Retina (tissue), 1 donor: ENCODE measurements around the gene TRAFD1.

Experiments used
- DNase-seq: peaks from one replicate; pipeline ENCODE4 v3.0.0-alpha.2; 2016

TRAFD1 gene

DNA sequence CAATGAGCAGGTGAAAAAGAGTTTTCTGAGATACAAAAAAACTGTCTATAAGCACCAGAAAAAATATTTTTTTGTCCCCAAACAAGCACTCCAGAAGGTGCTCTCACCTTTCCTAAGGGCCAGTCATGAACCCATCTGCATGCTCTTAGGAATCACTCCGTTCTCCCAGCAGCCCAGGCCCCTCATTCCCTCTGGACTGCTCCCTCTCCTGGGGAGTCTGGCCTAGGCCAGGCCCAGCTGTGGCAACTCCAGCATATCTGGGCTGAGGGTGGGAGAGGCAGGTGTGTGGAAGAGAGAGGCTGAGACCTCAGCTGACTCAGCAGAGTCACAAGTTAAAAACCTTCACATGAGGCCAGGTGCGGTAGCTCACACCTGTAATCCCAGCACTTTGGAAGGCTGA lies 54.6 kb downstream of the TRAFD1 start:
- DNase-seq, result no peak

GRCh38 chr12:112180422-112180821 lies 55.1 kb downstream of the TRAFD1 start:
- no peak for DNase-seq

DNA sequence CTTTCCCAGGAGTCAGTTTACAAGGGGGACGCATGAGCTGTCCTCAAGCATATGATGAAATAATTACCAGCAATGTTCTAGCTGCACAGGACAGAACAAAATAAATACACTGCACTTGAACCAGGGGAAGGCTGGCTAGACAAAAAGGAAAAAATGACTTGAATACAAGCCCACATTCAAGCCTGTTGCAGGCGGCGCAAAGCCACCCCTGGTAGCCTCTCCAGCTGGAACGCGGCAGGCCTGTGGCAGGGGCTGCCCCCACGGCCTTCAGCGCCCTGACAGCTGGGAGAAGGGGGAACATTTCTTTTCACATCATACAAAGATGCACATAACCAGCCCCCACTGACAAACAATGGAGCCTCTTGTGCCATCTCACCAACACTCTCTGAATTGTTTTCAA lies 57.1 kb downstream of the TRAFD1 start:
- DNase-seq, result peak; percentile 11

GRCh38 chr12:112183141-112184021 lies 58.0 kb downstream of the TRAFD1 start:
- DNase-seq, result no peak

GRCh38 chr12:112184056-112184887 lies 58.9 kb downstream of the TRAFD1 start:
- DNase-seq, result no peak

DNA sequence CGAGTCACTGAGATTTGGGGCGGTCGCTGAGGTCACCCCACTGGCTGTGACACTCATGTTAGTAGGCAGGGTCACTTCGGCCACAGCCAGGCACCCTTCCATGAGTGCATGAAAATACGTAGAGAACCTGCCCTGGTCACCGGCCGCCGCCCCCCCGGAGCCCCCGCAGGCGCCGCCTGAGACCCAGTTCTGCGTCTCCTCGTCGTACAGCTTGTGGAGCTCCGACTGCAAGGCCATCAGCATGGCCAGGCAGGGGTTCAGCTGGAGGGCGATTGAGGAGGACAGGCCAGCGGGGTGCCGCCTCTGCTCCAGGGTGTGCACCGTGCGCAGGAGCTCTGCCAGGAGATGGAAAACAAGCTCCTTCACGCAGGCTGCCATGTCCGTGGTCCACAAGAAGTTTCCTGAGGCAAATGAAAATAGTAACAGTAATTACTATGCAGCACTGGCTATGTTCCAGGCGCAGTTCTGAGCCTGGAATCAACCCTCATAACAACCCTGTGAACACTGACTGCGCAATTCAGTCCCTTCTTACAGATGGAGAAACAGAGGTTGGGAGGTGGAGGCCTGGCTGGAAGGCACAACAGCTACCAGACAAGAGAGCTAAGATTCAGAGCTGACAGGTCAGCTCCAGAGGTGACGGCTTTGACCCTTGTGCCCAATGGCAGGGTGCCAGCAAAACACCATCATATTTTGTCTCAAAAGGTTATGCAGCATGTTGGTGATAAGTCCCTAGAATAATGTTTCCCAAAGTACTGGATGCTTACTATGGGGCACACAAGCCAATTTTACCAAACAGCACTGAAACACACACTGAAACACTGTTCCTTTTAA lies 59.9 kb downstream of the TRAFD1 start:
- no peak for DNase-seq

DNA sequence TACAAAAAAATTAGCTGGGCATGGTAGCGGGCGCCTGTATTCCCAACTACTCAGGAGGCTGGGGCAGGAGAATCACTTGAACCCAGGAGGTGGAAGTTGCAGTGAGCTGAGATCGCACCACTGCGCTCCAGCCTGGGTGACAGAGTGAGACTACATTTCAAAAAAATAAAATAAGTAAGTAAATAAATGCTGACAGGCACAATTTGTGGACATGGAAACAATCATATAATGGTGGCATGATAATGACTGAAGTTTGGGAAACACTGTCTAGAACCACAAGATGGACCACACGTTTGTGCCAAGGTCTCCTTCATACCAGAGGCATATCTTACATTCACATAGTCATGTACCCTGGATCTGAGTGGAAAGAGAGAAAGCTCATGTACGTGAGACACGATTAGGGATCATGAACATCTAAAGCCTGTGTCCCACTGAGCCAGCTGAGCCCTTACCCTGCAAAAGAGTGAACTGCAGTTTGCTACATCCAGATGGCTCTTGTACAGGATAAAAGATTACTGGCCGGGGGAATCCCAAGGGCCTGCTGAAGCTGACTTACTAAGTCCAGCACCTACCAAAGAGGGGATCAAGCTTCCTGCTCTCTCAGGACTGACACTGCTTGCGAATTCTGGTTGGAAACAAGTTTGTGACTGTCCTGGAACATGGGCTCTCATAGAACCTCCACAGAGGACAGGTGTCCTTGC lies 62.9 kb downstream of the TRAFD1 start:
- DNase-seq, result no peak

- DNase-seq, result no peak
Measured at GRCh38 chr12:112190231-112191025, 65.1 kb downstream of the TRAFD1 start.

- no peak for DNase-seq
Measured at GRCh38 chr12:112191201-112191600, 65.8 kb downstream of the TRAFD1 start.

- no peak for DNase-seq
Measured at GRCh38 chr12:112191840-112192321, 66.5 kb downstream of the TRAFD1 start.

DNA sequence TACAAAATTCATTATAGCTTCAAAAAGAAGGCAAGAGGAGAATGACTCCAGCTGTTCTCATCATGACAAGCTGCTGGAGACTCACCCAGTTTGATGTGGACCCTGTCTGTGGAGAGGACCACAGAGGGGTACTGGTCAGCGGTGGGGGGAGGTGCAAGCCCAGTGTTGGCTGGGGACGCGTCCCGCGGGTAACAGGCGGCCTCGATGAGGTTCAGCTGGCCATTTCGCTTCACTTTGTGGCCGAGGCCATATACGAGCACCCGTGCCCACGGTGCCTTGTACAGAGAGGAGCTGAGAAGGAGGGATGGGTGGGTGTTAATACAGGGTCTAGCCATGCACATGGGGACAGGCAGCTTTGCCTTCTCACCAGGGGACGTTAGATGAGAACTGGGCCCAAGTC lies 67.1 kb downstream of the TRAFD1 start:
- no peak for DNase-seq

- no peak for DNase-seq
Measured at GRCh38 chr12:112194601-112195247, 69.4 kb downstream of the TRAFD1 start.

- DNase-seq, result no peak
Measured at GRCh38 chr12:112196196-112196875, 71.0 kb downstream of the TRAFD1 start.

- peak; percentile 35 for DNase-seq
Measured at GRCh38 chr12:112198120-112198733, 72.9 kb downstream of the TRAFD1 start.

DNA sequence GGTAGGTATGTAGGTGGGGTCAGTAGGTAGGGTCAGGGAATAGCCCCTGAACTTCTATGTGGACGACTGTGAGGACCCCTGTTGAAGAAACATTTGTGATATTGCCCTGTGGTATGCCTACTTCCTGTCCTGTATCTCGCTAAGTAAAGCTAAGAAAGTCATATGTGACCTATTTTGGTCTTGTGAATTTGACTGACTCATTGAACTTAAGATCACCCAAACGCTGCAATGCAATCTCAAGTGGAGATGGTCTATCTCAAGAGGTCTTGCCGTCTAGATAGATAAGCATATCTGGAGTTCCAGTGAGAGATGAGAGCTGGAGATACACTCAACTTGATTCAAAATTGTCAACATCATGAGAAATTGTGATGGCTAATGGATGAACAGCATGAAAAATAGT lies 73.8 kb downstream of the TRAFD1 start:
- no peak for DNase-seq
